Common myeloid progenitor, CD34-positive (primary cell): ENCODE results near the gene HAVCR1. TPM values are rescaled to one million over a fixed set of nuclear protein-coding genes. Genes with fewer than 3 reads are reported as not detected.
A peak's percentile ranks its signal among the peaks of the same experiment; 100 is the strongest.

ENCODE experiments used
- CTCF ChIA-PET: fragments of 350-600 bp; sonication (Branson Sonifier 250); formaldehyde crosslinking; loops from one replicate; lab custom pipeline; 2021; ENCODE audit warnings: antibody characterized with exemption; lab: Charles Lee
- POLR2A ChIA-PET: fragments of 350-600 bp; sonication (Branson Sonifier 250); formaldehyde crosslinking; loops from one replicate; lab custom pipeline; 2021; ENCODE audit warnings: antibody characterized with exemption; lab: Charles Lee
- DNase-seq, 3 donors: peaks; one replicate each; pipeline versions ENCODE4 v3.0.0 to v3.0.0-alpha.2; 2013
- H3K27ac ChIP-seq, 2 experiments: 1 replicate in 1 of 2; 2 replicates in 1 of 2; pipeline ENCODE4 v1.7.0; 2013; ENCODE audit warnings: inconsistent platforms in 2 of 2, low read length in 2 of 2, mild to moderate bottlenecking in 2 of 2, low read depth in 1 of 2, moderate library complexity in 1 of 2; ENCODE audit not compliant: severe bottlenecking in 2 of 2, insufficient read depth in 1 of 2, poor library complexity in 1 of 2
- H3K27me3 ChIP-seq, 5 experiments: replicated peaks in 2 of 5; 1 replicate in 3 of 5; 2 replicates in 2 of 5; pipeline versions ENCODE4 v1.6.1 to v1.7.0; 2013; ENCODE audit warnings: low read length in 4 of 5, mild to moderate bottlenecking in 2 of 5, moderate library complexity in 2 of 5, inconsistent platforms in 1 of 5; ENCODE audit not compliant: insufficient read depth in 5 of 5, control insufficient read depth in 4 of 5
- H3K36me3 ChIP-seq, 4 experiments: 1 replicate in 2 of 4; 2 replicates in 2 of 4; pipeline versions ENCODE4 v1.6.1 to v1.7.0; 2013; ENCODE audit warnings: low read length in 3 of 4, control low read depth in 1 of 4, mild to moderate bottlenecking in 1 of 4; ENCODE audit not compliant: control insufficient read depth in 4 of 4, insufficient read depth in 4 of 4
- H3K4me1 ChIP-seq, 4 experiments: 1 replicate in 3 of 4; 2 replicates in 1 of 4; pipeline versions ENCODE4 v1.6.1 to v1.7.1; 2013; ENCODE audit warnings: low read length in 3 of 4, mild to moderate bottlenecking in 3 of 4, control low read depth in 1 of 4, inconsistent platforms in 1 of 4, moderate library complexity in 1 of 4; ENCODE audit not compliant: control insufficient read depth in 4 of 4, insufficient read depth in 4 of 4; ENCODE audit errors: control extremely low read depth in 1 of 4
- H3K4me3 ChIP-seq, 7 experiments: 1 replicate in 4 of 7; 2 replicates in 3 of 7; pipeline versions ENCODE4 v1.5.1 to v1.7.0; 2013; ENCODE audit warnings: mild to moderate bottlenecking in 7 of 7, low read length in 6 of 7, moderate library complexity in 6 of 7, inconsistent platforms in 2 of 7, low read depth in 2 of 7, control low read depth in 1 of 7; ENCODE audit not compliant: insufficient read depth in 4 of 7, control insufficient read depth in 1 of 7; ENCODE audit errors: extremely low read depth in 1 of 7
- H3K9me3 ChIP-seq, 5 experiments: 1 replicate in 4 of 5; 2 replicates in 1 of 5; pipeline versions ENCODE4 v1.6.1 to v1.7.1; 2013; ENCODE audit warnings: low read length in 4 of 5, mild to moderate bottlenecking in 2 of 5, inconsistent platforms in 1 of 5, low read depth in 1 of 5, moderate library complexity in 1 of 5; ENCODE audit not compliant: control insufficient read depth in 4 of 5, insufficient read depth in 2 of 5; ENCODE audit errors: control extremely low read depth in 1 of 5
- WGBS: methylation state at CpG from one replicate; pipeline ENCODE4 v1.1.5; 2013; ENCODE audit not compliant: insufficient coverage; 5-methylcytosine and 5-hydroxymethylcytosine counted together
- polyA plus RNA-seq: library from polyadenylated mRNA; unstranded; fragments of 120-200 nt; gene quantifications from one replicate; pipeline ENCODE4 v1.2.1, GENCODE V29; 2013

HAVCR1 gene
- polyA plus RNA-seq, result 0.07 TPM

DNA sequence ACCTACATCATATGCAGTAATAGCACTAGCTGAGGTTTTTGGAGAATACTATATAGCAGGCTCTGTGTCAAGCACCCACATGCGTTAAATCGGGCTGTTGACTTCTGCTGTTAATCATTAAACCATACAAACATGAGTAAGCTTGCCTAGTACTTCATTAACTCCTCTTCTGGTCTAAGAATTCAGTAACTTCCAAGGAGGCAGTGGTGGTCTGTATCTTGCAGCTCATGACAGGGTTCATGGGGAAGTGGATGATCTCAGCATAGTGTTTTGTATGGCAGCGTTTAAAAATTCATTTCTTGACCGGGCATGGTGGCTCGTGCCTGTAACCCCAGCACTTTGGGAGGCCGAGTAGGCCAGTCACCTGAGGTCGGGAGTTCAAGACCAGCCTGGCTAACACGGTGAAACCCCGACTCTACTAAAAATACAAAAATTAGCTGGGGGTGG lies at the start of gene HAVCR1:
Gene HAVCR1 (minus strand): TSS at position 24 of the 447 bp plus-strand sequence. CDS start 1,173 bp downstream, outside the sequence.
- H3K27ac ChIP-seq, result no peak within 1 kb of the TSS
- H3K4me3 ChIP-seq, result no peak within 1 kb of the TSS
- no peak for DNase-seq
- WGBS, result 89% methylated on average over 5 of the region's 9 CpGs
- no peaks in the 10 kb centered on the region for H3K36me3 ChIP-seq
- ChIA-PET CTCF (interaction anchor here (0.9 kb wide), 1 partner anchor 41 kb away, joined by 3 read pairs; no protein-coding TSS in a partner anchor), POLR2A (no interaction called here)
- H3K4me1 ChIP-seq, result no peaks in the 10 kb centered on the region
- H3K27me3 ChIP-seq, result no peaks in the 10 kb centered on the region
- H3K9me3 ChIP-seq, result no peaks in the 10 kb centered on the region

DNA sequence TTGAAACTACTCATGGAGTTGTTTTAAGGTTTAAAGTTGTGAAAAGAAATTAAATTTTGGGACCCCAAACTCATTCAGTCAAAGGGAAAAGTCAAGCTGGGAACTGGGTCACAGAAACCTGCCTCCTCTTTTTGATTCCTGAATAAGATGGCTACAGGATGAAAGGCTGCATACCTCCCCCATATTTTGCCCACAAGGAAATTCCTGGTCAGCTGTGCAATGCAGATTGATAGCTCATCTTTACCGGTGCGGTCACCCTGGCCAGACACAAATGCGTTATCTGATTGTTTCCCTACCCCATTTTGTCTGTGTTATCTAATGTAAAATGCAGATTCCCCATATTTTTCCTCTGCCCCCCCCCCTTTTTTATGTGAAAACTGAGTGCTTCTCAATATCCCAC lies 48.6 kb upstream of the HAVCR1 start:
- H3K9me3 ChIP-seq, result no peaks in the 10 kb centered on the region
- 45% methylated on average over 2 of the region's 3 CpGs for WGBS
- peaks cover 0 to 18% (median 0%) of the 10 kb centered on the region in 4 experiments for H3K36me3 ChIP-seq
- H3K4me3 ChIP-seq, result peak overlapping the region in 4 of 7 experiments; percentile 11 to 63 (median 28)
- CTCF ChIA-PET, result no interaction called here
- DNase-seq, result peak in 1 of 3 donors; percentile 9
- H3K27ac ChIP-seq, result no peak overlapping the region
- POLR2A ChIA-PET, result no interaction called here
- peaks cover 14 to 38% (median 31%) of the 10 kb centered on the region in 4 experiments for H3K4me1 ChIP-seq
- H3K27me3 ChIP-seq, result no peaks in the 10 kb centered on the region

DNA sequence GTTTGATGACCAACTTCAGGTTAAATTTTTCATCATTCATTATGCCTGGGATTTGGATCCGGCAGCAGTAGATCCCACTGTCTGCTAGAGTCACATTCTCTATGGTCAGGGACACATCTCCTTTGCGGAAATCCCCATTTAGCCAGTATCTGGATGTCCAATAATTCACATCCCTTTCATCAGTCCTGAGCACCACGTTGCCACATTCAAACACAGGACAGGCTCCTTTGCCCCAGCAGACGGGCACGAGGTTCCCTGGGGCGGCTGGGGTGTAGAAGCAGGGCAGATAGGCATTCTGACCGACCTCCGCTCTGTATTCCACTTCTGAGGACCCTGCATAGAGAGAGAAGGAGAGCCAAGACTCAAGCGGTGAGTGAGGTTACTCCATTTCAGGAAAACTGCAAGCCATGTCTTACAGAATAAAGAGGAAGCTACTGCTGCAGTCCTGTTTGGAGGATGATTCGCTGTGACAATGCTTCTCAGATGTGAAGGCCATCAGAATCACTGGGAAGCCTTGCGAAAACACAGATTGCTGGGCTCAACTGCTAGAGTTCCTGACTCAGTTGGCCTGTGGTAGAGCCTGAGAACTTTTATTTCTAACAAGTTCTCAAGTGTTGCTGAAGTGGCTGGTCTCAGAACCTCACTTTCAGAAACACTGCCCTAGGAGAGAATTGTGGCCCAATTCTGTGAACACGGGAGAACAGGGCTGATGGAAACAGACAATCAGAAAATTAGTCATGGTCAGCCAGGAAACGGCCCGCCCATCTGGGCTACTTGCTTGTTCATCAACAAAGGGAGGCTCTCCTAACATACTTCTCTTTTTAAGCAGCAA lies 47.9 kb upstream of the HAVCR1 start:
- Histone ChIP-seq H3K27ac (no peak overlapping the region), H3K4me3 (peak overlapping the region in 4 of 7 experiments; percentile 6 to 63 (median 16)), H3K27me3 (no peaks in the 10 kb centered on the region), H3K4me1 (peaks cover 14 to 38% (median 31%) of the 10 kb centered on the region in 4 experiments), H3K9me3 (no peaks in the 10 kb centered on the region), H3K36me3 (peaks cover 0 to 18% (median 0%) of the 10 kb centered on the region in 4 experiments)
- ChIA-PET POLR2A (no interaction called here), CTCF (no interaction called here)
- 74% methylated on average over 11 of the region's 14 CpGs for WGBS
- DNase-seq, result peak in 2 of 3 donors; percentile 65 to 78

DNA sequence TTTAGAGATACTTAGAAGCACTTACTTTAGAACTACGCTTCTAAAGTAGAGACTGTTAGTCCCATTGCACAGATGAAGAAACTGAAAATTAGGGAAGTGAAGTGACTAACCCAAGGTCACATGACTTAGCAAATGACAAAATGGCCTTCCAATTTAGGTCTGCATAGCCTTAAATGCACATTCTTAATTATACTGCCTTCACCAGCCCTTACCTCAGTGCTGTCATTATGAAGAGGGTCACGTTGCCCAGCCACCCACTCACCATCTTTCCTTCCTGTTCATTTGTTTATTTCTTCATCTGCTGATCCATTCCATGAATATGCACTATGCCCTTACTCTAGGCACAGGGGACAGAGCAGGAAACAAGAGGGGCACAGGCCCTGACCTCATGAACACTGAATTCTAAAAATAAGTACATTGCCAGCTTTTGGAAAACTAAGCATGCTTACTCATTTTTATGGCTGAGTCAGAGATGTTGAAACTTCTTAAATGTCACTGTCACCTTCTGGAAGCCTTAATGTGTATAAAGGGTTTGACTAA lies 41.3 kb upstream of the HAVCR1 start:
- H3K9me3 ChIP-seq, result no peaks in the 10 kb centered on the region
- DNase-seq, result peak in 2 of 3 donors; percentile 37 to 51
- H3K27ac ChIP-seq, result no peak overlapping the region
- CTCF ChIA-PET, result no interaction called here
- H3K36me3 ChIP-seq, result peaks cover 0 to 27% (median 0%) of the 10 kb centered on the region in 4 experiments
- WGBS, result 86% methylated on average over 2 of the region's 2 CpGs
- H3K4me3 ChIP-seq, result no peak overlapping the region
- H3K27me3 ChIP-seq, result no peaks in the 10 kb centered on the region
- H3K4me1 ChIP-seq, result peaks cover 0 to 3% (median 0%) of the 10 kb centered on the region in 4 experiments
- POLR2A ChIA-PET, result no interaction called here

DNA sequence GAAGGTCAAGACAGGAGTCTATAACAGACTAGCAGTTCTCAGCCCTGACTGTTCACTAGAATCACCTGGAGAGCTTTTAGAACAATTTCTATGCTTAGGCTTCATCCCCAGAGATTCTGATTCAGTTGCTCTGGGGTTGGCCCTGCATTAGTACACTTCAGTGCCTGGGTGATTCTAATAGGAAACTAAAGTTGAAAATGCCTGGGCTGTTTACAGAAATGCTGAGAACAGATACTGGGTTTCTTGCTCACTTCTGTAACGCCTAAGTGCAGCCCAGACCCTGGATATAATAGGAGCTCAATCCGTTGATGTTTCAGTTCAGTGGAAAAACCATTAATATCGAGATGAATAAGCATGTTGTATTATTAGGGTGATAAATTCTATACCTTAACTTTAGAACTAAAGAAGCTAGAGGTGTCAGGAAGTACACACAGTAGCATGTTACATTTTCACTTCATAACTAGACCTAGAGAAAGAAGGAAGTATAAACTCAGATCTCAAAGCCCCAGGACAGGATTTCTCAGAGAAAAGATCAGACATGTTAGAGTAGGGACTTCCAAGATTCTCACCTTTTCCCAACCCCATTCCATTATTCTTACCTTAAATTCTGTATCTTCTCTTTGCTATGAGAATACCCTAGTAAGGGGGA lies 29.6 kb upstream of the HAVCR1 start:
- WGBS, result 100% methylated on average over 1 of the region's 3 CpGs
- Histone ChIP-seq H3K36me3 (peaks cover 0 to 46% (median 4%) of the 10 kb centered on the region in 4 experiments), H3K4me1 (no peaks in the 10 kb centered on the region), H3K27ac (no peak overlapping the region), H3K9me3 (no peaks in the 10 kb centered on the region), H3K27me3 (no peaks in the 10 kb centered on the region), H3K4me3 (no peak overlapping the region)
- no peak for DNase-seq
- POLR2A ChIA-PET, result no interaction called here
- CTCF ChIA-PET, result no interaction called here

GRCh38 chr5:157086751-157087359 lies 27.9 kb upstream of the HAVCR1 start:
- no peak overlapping the region for H3K4me3 ChIP-seq
- no peaks in the 10 kb centered on the region for H3K9me3 ChIP-seq
- H3K4me1 ChIP-seq, result no peaks in the 10 kb centered on the region
- no peak overlapping the region for H3K27ac ChIP-seq
- H3K27me3 ChIP-seq, result no peaks in the 10 kb centered on the region
- 100% methylated on average over 1 of the region's 8 CpGs for WGBS
- H3K36me3 ChIP-seq, result peaks cover 0 to 42% (median 4%) of the 10 kb centered on the region in 4 experiments
- ChIA-PET POLR2A (no interaction called here), CTCF (no interaction called here)
- no peak for DNase-seq
